Panc1 (cell line): Measurements from ENCODE around the gene SLC6A11. TPM values are rescaled to one million over a fixed set of nuclear protein-coding genes. Genes with fewer than 3 reads are reported as not detected.

ENCODE experiments used
- ATAC-seq: fragments of 200-7000 bp; cut with Tn5 transposase; 2 replicates; pipeline ENCODE4 v1.9.1; 2020; ENCODE audit warnings: mild to moderate bottlenecking, moderate library complexity
- BruUV-seq: library from RNA; stranded (reverse); fragments of 400-500 nt; replicated peaks from 2 replicates; lab custom pipeline; 2021; lab: Mats Ljungman, UMichigan
- CTCF ChIA-PET: fragments of 300-600 bp; sonication (Branson Sonifier 250); formaldehyde crosslinking; loops from one replicate; lab custom pipeline; 2022; ENCODE audit warnings: antibody characterized with exemption; lab: Charles Lee
- POLR2A ChIA-PET: fragments of 300-600 bp; sonication (Branson Sonifier 250); formaldehyde crosslinking; loops from one replicate; lab custom pipeline; 2022; ENCODE audit warnings: antibody characterized with exemption; lab: Charles Lee
- DNase-seq: peaks from one replicate; pipeline ENCODE4 v3.0.0-alpha.2; 2010; ENCODE audit warnings: low read depth, low spot score
- H3K27ac ChIP-seq: 2 replicates; pipeline ENCODE4 v1.5.1; 2011; ENCODE audit warnings: mild to moderate bottlenecking, low read length, inconsistent platforms
- H3K27me3 ChIP-seq: fragments of 200-500 bp; sonication (Bioruptor generic); 2 replicates; pipeline ENCODE4 v1.6.0; 2014; ENCODE audit warnings: low read length, inconsistent platforms; ENCODE audit not compliant: control insufficient read depth, insufficient read depth
- H3K36me3 ChIP-seq: fragments of 200-500 bp; sonication (Bioruptor generic); 2 replicates; pipeline ENCODE4 v1.5.1; 2014; ENCODE audit warnings: inconsistent platforms, mild to moderate bottlenecking, low read length, moderate library complexity; ENCODE audit not compliant: control insufficient read depth, insufficient read depth
- H3K4me1 ChIP-seq: 2 replicates; pipeline ENCODE4 v1.5.1; 2011; ENCODE audit warnings: inconsistent platforms, mild to moderate bottlenecking, low read length, moderate library complexity; ENCODE audit not compliant: control insufficient read depth, insufficient read depth
- H3K4me3 ChIP-seq, 2 experiments: 2 replicates each; pipeline ENCODE4 v1.5.1; 2011 to 2012; ENCODE audit warnings: low read depth in 2 of 2, low read length in 2 of 2, mild to moderate bottlenecking in 2 of 2, inconsistent platforms in 1 of 2, moderate library complexity in 1 of 2
- H3K9me3 ChIP-seq: fragments of 200-500 bp; sonication (Bioruptor generic); 2 replicates; pipeline ENCODE4 v1.5.1; 2014; ENCODE audit warnings: low read depth, mild to moderate bottlenecking, inconsistent platforms, low read length, moderate library complexity; ENCODE audit not compliant: control insufficient read depth, insufficient read depth
- POLR2AphosphoS5 ChIP-seq: IDR thresholded peaks from 2 replicates; pipeline ENCODE4 v1.6.1; 2012; ENCODE audit warnings: mild to moderate bottlenecking, low read depth, low read length, moderate library complexity
- REST ChIP-seq, 2 experiments: IDR thresholded peaks; 2 replicates each; pipeline ENCODE4 v1.6.1; 2011 to 2012; ENCODE audit warnings: low read depth in 2 of 2, control low read depth in 1 of 2, low read length in 1 of 2, mild to moderate bottlenecking in 1 of 2, moderate library complexity in 1 of 2; ENCODE audit not compliant: insufficient read depth in 1 of 2
- SIN3A ChIP-seq: IDR thresholded peaks from 2 replicates; pipeline ENCODE4 v1.6.1; 2012; ENCODE audit warnings: low read depth, mild to moderate bottlenecking, low read length, moderate library complexity, borderline replicate concordance; ENCODE audit not compliant: insufficient read depth
- TCF7L2 ChIP-seq: IDR thresholded peaks from 2 replicates; pipeline ENCODE4 v1.6.1; 2011; ENCODE audit warnings: mild to moderate bottlenecking, low read depth, low read length, inconsistent platforms
- in situ Hi-C: cut with HindIII; loops from 2 replicates; pipeline ENCODE4 v1.10.0; 2016; ENCODE audit warnings: low sequenced_read_pairs, low pct_unique_long_range_greater_than_20kb
- intact Hi-C: fragments of 100-400 bp; cut with micrococcal nuclease; formaldehyde crosslinking; loops from one replicate; pipeline ENCODE4 v1.10.0; 2022; ENCODE audit not compliant: unreplicated experiment
- total RNA-seq: library from RNA; stranded (reverse); gene quantifications from one replicate; pipeline ENCODE4 v1.2.1, GENCODE V29; 2021; ENCODE audit not compliant: unreplicated experiment
- TF ChIP-seq, protein P1 (sequence below): fragments of 450-650 bp; IDR thresholded peaks from 2 replicates; pipeline ENCODE4 v1.5.1; 2017; ENCODE audit warnings: mild to moderate bottlenecking

Gene SLC6A11
- total RNA-seq, 1 experiment from 2014 or later = not detected

GRCh38 chr3:10918011-10918410, 102.0 kb downstream of the SLC6A11 start:
- POLR2A ChIA-PET = no interaction called here
- no peak overlapping the region for H3K27ac ChIP-seq
- H3K9me3 ChIP-seq = no peaks in the 10 kb centered on the region
- TF ChIP-seq, protein P1, sequence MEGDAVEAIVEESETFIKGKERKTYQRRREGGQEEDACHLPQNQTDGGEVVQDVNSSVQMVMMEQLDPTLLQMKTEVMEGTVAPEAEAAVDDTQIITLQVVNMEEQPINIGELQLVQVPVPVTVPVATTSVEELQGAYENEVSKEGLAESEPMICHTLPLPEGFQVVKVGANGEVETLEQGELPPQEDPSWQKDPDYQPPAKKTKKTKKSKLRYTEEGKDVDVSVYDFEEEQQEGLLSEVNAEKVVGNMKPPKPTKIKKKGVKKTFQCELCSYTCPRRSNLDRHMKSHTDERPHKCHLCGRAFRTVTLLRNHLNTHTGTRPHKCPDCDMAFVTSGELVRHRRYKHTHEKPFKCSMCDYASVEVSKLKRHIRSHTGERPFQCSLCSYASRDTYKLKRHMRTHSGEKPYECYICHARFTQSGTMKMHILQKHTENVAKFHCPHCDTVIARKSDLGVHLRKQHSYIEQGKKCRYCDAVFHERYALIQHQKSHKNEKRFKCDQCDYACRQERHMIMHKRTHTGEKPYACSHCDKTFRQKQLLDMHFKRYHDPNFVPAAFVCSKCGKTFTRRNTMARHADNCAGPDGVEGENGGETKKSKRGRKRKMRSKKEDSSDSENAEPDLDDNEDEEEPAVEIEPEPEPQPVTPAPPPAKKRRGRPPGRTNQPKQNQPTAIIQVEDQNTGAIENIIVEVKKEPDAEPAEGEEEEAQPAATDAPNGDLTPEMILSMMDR = no peak
- TF ChIP-seq POLR2AphosphoS5 = no peak
- no peak for TF ChIP-seq SIN3A
- TF ChIP-seq TCF7L2 = no peak
- no peak for TF ChIP-seq REST (IDR thresholded peaks at IDR 0.05; ENCODE audit: insufficient read depth in 1 of 2, low read depth in 2 of 2, low read length in 1 of 2)
- DNase-seq (no peak), ATAC-seq (no peak)
- H3K4me3 ChIP-seq = no peak overlapping the region
- in situ Hi-C loops (no loop called here), intact Hi-C loops (no loop called here)
- BruUV-seq = no TSS peak
- CTCF ChIA-PET = no interaction called here
- no peaks in the 10 kb centered on the region for H3K36me3 ChIP-seq
- no peaks in the 10 kb centered on the region for H3K4me1 ChIP-seq
- no peaks in the 10 kb centered on the region; the same call in none of the 2 replicates for H3K27me3 ChIP-seq

DNA sequence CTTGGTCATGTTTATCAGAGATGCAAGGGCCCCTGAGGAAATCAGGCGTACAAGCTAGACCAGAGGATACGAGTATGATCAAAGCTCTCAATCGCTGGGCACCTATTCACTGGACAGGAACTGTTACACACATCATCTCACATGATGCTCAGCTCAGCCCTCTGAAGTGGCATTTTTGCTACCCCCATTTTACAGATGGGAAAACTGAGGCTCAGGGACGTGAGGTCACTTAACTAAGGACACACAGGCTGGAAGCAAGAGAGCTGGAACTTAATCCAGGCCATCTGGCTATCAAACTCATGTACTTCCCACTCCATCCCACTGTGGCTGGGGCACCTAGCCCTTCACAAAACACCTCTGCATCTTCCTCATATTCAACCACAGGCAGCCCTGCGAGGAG, 103.6 kb downstream of the SLC6A11 start:
- Histone ChIP-seq H3K4me1 (no peaks in the 10 kb centered on the region), H3K9me3 (no peaks in the 10 kb centered on the region), H3K4me3 (no peak overlapping the region), H3K27ac (no peak overlapping the region), H3K27me3 (no peaks in the 10 kb centered on the region; the same call in none of the 2 replicates), H3K36me3 (no peaks in the 10 kb centered on the region)
- ChIA-PET POLR2A (no interaction called here), CTCF (no interaction called here)
- in situ Hi-C loops = no loop called here
- TF ChIP-seq POLR2AphosphoS5 (no peak), TCF7L2 (no peak), REST (IDR thresholded peaks at IDR 0.05; ENCODE audit: insufficient read depth in 1 of 2, low read depth in 2 of 2, low read length in 1 of 2) (no peak), SIN3A (no peak)
- TF ChIP-seq, protein P1 = no peak
- intact Hi-C loops = no loop called here
- DNase-seq (no peak), ATAC-seq (no peak)
- no TSS peak for BruUV-seq
